IMR-90 (cell line): ENCODE data around the gene CD1D. TPM values are rescaled to one million over a fixed set of nuclear protein-coding genes. Genes with fewer than 3 reads are reported as not detected.

Experiments used
- ATAC-seq: fragments of 200-7000 bp; cut with Tn5 transposase; 2 replicates; pipeline ENCODE4 v1.9.1; 2020; ENCODE audit warnings: low read depth, mild to moderate bottlenecking, moderate library complexity
- BruUV-seq: library from RNA; stranded (reverse); fragments of 400-500 nt; replicated peaks from 2 replicates; lab custom pipeline; 2021; lab: Mats Ljungman, UMichigan
- CTCF ChIA-PET: fragments of 300-600 bp; formaldehyde crosslinking; extraction: SDS; loops from one replicate; lab custom pipeline; 2021; ENCODE audit warnings: antibody characterized with exemption; lab: Yijun Ruan, JAX
- POLR2A ChIA-PET: fragments of 300-600 bp; sonication (Branson Sonifier 250); formaldehyde crosslinking; loops from one replicate; lab custom pipeline; 2022; ENCODE audit warnings: antibody characterized with exemption; ENCODE audit not compliant: unreplicated experiment; lab: Charles Lee
- DNase-seq: peaks from one replicate; pipeline ENCODE4 v3.0.0; 2013
- H2AFZ ChIP-seq: replicated peaks from 2 replicates; pipeline ENCODE3; 2013; ENCODE audit warnings: low read length, mild to moderate bottlenecking; ENCODE audit not compliant: poor library complexity
- H2AK5ac ChIP-seq: 2 replicates; pipeline ENCODE4 v1.6.1; 2013; ENCODE audit warnings: low read depth, low read length, inconsistent platforms
- H2AK9ac ChIP-seq: replicated peaks from 2 replicates; pipeline ENCODE3; 2013; ENCODE audit warnings: mild to moderate bottlenecking, low read depth, low read length, moderate library complexity; ENCODE audit not compliant: poor library complexity
- H2BK120ac ChIP-seq: 2 replicates; pipeline ENCODE4 v1.6.1; 2013; ENCODE audit warnings: low read depth, low read length, inconsistent platforms
- H2BK15ac ChIP-seq: 3 replicates; pipeline ENCODE4 v1.6.1; 2013; ENCODE audit warnings: low read depth, low read length, inconsistent platforms
- H2BK20ac ChIP-seq: 2 replicates; pipeline ENCODE4 v1.6.1; 2013; ENCODE audit warnings: low read depth, mild to moderate bottlenecking, inconsistent platforms, low read length, moderate library complexity
- H2BK5ac ChIP-seq: 2 replicates; pipeline ENCODE4 v1.6.1; 2013; ENCODE audit warnings: mild to moderate bottlenecking, low read depth, low read length, inconsistent platforms; ENCODE audit not compliant: poor library complexity, severe bottlenecking
- H3K14ac ChIP-seq: replicated peaks from 2 replicates; pipeline ENCODE4 v1.6.1; 2013; ENCODE audit warnings: low read depth, low read length, inconsistent platforms
- H3K18ac ChIP-seq: 2 replicates; pipeline ENCODE4 v1.6.1; 2013; ENCODE audit warnings: low read depth, low read length, control low read depth
- H3K23ac ChIP-seq: 2 replicates; pipeline ENCODE4 v1.6.1; 2013; ENCODE audit warnings: low read depth, low read length, inconsistent platforms
- H3K27ac ChIP-seq: 2 replicates; pipeline ENCODE4 v1.5.1; 2013; ENCODE audit warnings: mild to moderate bottlenecking, control low read depth, low read length; ENCODE audit not compliant: insufficient read depth
- H3K27me3 ChIP-seq: 2 replicates; pipeline ENCODE4 v1.6.1; 2013; ENCODE audit warnings: low read length; ENCODE audit not compliant: control insufficient read depth, insufficient read depth
- H3K36me3 ChIP-seq: 2 replicates; pipeline ENCODE4 v1.6.1; 2013; ENCODE audit warnings: low read length, mixed read lengths; ENCODE audit not compliant: control insufficient read depth, insufficient read depth
- H3K4ac ChIP-seq: 2 replicates; pipeline ENCODE4 v1.6.1; 2013; ENCODE audit warnings: low read depth, low read length, inconsistent platforms
- H3K4me1 ChIP-seq: 2 replicates; pipeline ENCODE4 v1.6.1; 2013; ENCODE audit warnings: low read length, mixed read lengths; ENCODE audit not compliant: control insufficient read depth, insufficient read depth
- H3K4me2 ChIP-seq: 2 replicates; pipeline ENCODE4 v1.6.1; 2013; ENCODE audit warnings: low read depth, mild to moderate bottlenecking, control low read depth, low read length, moderate library complexity
- H3K4me3 ChIP-seq: 2 replicates; pipeline ENCODE4 v1.5.1; 2013; ENCODE audit warnings: low read depth, mild to moderate bottlenecking, control low read depth, low read length, moderate library complexity; ENCODE audit not compliant: insufficient read depth
- H3K56ac ChIP-seq: 2 replicates; pipeline ENCODE4 v1.6.1; 2013; ENCODE audit warnings: low read length, inconsistent platforms; ENCODE audit not compliant: insufficient read depth; ENCODE audit errors: extremely low read depth
- H3K79me1 ChIP-seq, 2 experiments: 2 replicates each; pipeline ENCODE4 v1.6.1; 2013; ENCODE audit warnings: low read length in 2 of 2, inconsistent platforms in 1 of 2, low read depth in 1 of 2
- H3K9ac ChIP-seq: 2 replicates; pipeline ENCODE4 v1.6.1; 2013; ENCODE audit warnings: low read depth, low read length, control low read depth
- H3K9me1 ChIP-seq: 2 replicates; pipeline ENCODE4 v1.6.1; 2013; ENCODE audit warnings: low read length, inconsistent platforms; ENCODE audit not compliant: insufficient read depth
- H3K9me3 ChIP-seq: 2 replicates; pipeline ENCODE4 v1.6.1; 2013; ENCODE audit warnings: low read length; ENCODE audit not compliant: control insufficient read depth, insufficient read depth
- H4K20me1 ChIP-seq: 2 replicates; pipeline ENCODE4 v1.6.1; 2013; ENCODE audit warnings: low read length, inconsistent platforms; ENCODE audit not compliant: insufficient read depth
- H4K5ac ChIP-seq: 2 replicates; pipeline ENCODE4 v1.6.1; 2013; ENCODE audit warnings: mild to moderate bottlenecking, low read depth, low read length, control low read depth
- H4K8ac ChIP-seq, 2 experiments: 2 replicates each; pipeline ENCODE4 v1.6.1; 2013; ENCODE audit warnings: low read depth in 2 of 2, low read length in 2 of 2, control low read depth in 1 of 2, inconsistent platforms in 1 of 2
- H4K91ac ChIP-seq: 2 replicates; pipeline ENCODE4 v1.6.1; 2013; ENCODE audit warnings: low read depth, low read length, inconsistent platforms; ENCODE audit not compliant: insufficient read depth
- BHLHE40 ChIP-seq: fragments of 150-350 bp; IDR thresholded peaks from 2 replicates; pipeline ENCODE4 v1.6.1; 2016; ENCODE audit warnings: mild to moderate bottlenecking, low read depth, low read length
- CEBPB ChIP-seq: IDR thresholded peaks from 2 replicates; pipeline ENCODE4 v1.6.1; 2012; ENCODE audit warnings: low read depth, low read length, improper control_type of control experiment
- CHD1 ChIP-seq: IDR thresholded peaks from 2 replicates; pipeline ENCODE4 v1.6.1; 2012; ENCODE audit warnings: low read depth, low read length, improper control_type of control experiment
- FOS ChIP-seq: fragments of 150-350 bp; IDR thresholded peaks from 2 replicates; pipeline ENCODE4 v1.6.1; 2016; ENCODE audit warnings: low read depth, low read length
- MAFK ChIP-seq: IDR thresholded peaks from 2 replicates; pipeline ENCODE4 v1.6.1; 2012; ENCODE audit warnings: low read depth, low read length, improper control_type of control experiment
- MAZ ChIP-seq: IDR thresholded peaks from 2 replicates; pipeline ENCODE4 v1.6.1; 2012; ENCODE audit warnings: low read depth, mild to moderate bottlenecking, low read length, improper control_type of control experiment, moderate library complexity, borderline replicate concordance
- MXI1 ChIP-seq: IDR thresholded peaks from 2 replicates; pipeline ENCODE4 v1.6.1; 2012; ENCODE audit warnings: low read depth, mild to moderate bottlenecking, low read length, moderate library complexity, borderline replicate concordance
- NFE2L2 ChIP-seq: fragments of 150-350 bp; IDR thresholded peaks from 2 replicates; pipeline ENCODE4 v1.6.1; 2016; ENCODE audit warnings: low read depth, mild to moderate bottlenecking, low read length
- RCOR1 ChIP-seq: IDR thresholded peaks from 2 replicates; pipeline ENCODE4 v1.6.1; 2012; ENCODE audit warnings: mild to moderate bottlenecking, low read length, improper control_type of control experiment; ENCODE audit not compliant: insufficient replicate concordance
- RFX5 ChIP-seq: IDR thresholded peaks from 2 replicates; pipeline ENCODE4 v1.8.0; 2012; ENCODE audit warnings: low read depth, mild to moderate bottlenecking, low read length, moderate library complexity
- dilution Hi-C: fragments of 300-500 bp; cut with HindIII; formaldehyde crosslinking; loops from one replicate; pipeline ENCODE4 v1.14.3; 2018; ENCODE audit warnings: low sequenced_read_pairs; ENCODE audit not compliant: unreplicated experiment
- in situ Hi-C: fragments of 300-500 bp; cut with MboI; formaldehyde crosslinking; loops from 3 replicates; pipeline ENCODE4 v1.14.3; 2019; ENCODE audit warnings: low sequenced_read_pairs, inconsistent platforms, mixed read lengths
- intact Hi-C: fragments of 100-400 bp; cut with micrococcal nuclease; formaldehyde crosslinking; loops from 2 replicates; pipeline ENCODE4 v1.10.0; 2022
- polyA plus RNA-seq, 3 experiments: library from polyadenylated mRNA; depleted of rRNA; stranded (reverse); fragments of >200 nt; gene quantifications; 2 replicates each; pipeline ENCODE4 v1.2.3, GENCODE V29; 2012; ENCODE audit warnings: low replicate concordance in 1 of 3
- total RNA-seq: library from RNA; depleted of rRNA; stranded (reverse); fragments of >200 nt; gene quantifications from 2 replicates; pipeline ENCODE4 v1.2.3, GENCODE V29; 2012
- TF ChIP-seq, protein P1 (sequence below): fragments of 150-350 bp; IDR thresholded peaks from 2 replicates; pipeline ENCODE4 v1.6.1; 2016; ENCODE audit warnings: low read depth, mild to moderate bottlenecking, low read length, moderate library complexity, borderline replicate concordance

The CD1D gene
- total and polyA plus RNA-seq, 2 of the 4 experiments (the other 2 are of a cell fraction) = not detected

DNA sequence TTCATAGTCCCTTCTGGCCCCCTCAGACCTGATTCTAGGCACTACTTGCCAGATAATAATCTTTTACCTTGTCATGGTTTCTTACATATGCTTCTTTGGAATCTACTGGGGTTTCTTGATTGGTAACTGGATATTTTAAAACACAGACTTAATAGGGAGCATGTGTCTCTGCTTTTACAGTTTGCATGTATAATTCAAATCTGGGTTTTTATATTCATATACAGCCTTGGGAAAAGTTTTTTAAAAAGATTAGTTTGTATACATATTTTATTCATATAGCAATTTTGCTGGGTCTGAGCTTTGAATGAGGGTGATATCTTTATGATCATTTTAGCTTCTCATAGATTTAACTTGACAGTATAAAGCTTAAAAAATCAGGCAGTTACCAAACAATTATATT lies 21.1 kb upstream of the CD1D start:
- H4K5ac ChIP-seq = no peak overlapping the region

More for the DNA sequence above, 21.1 kb upstream of the CD1D start:
- H3K9ac ChIP-seq = no peak overlapping the region
- dilution Hi-C loops (no loop called here), intact Hi-C loops (no loop called here), in situ Hi-C loops (no loop called here)
- H2BK20ac ChIP-seq = no peak overlapping the region
- ChIA-PET CTCF (no interaction called here), POLR2A (no interaction called here)
- H4K20me1 ChIP-seq = no peaks in the 10 kb centered on the region
- H3K56ac ChIP-seq = no peak overlapping the region
- H3K36me3 ChIP-seq = no peaks in the 10 kb centered on the region
- no peaks in the 10 kb centered on the region for H3K9me1 ChIP-seq
- H3K4ac ChIP-seq = no peak overlapping the region
- H3K14ac ChIP-seq = no peak overlapping the region
- H4K91ac ChIP-seq = no peak overlapping the region
- BruUV-seq = no TSS peak
- H3K23ac ChIP-seq = no peak overlapping the region
- H3K9me3 ChIP-seq = no peaks in the 10 kb centered on the region
- no peak overlapping the region for H2BK5ac ChIP-seq
- H3K18ac ChIP-seq = no peak overlapping the region
- no peaks in the 10 kb centered on the region for H3K4me1 ChIP-seq
- no peak overlapping the region for H2BK120ac ChIP-seq
- peaks cover 8% of the 10 kb centered on the region for H3K27me3 ChIP-seq
- no peak overlapping the region for H2BK15ac ChIP-seq
- H2AFZ ChIP-seq = no peak overlapping the region
- no peak overlapping the region for H2AK9ac ChIP-seq
- no peak overlapping the region for H4K8ac ChIP-seq
- no peak overlapping the region for H3K27ac ChIP-seq
- no peak overlapping the region for H3K4me2 ChIP-seq
- H3K79me1 ChIP-seq = no peaks in the 10 kb centered on the region
- no peak overlapping the region for H2AK5ac ChIP-seq
- no peak for DNase-seq
- no peak for TF ChIP-seq RFX5
- TF ChIP-seq CEBPB = no peak
- TF ChIP-seq CHD1 = no peak
- no peak for TF ChIP-seq BHLHE40
- no peak for TF ChIP-seq MXI1
- TF ChIP-seq FOS = no peak
- TF ChIP-seq NFE2L2 = no peak
- TF ChIP-seq, protein P1, sequence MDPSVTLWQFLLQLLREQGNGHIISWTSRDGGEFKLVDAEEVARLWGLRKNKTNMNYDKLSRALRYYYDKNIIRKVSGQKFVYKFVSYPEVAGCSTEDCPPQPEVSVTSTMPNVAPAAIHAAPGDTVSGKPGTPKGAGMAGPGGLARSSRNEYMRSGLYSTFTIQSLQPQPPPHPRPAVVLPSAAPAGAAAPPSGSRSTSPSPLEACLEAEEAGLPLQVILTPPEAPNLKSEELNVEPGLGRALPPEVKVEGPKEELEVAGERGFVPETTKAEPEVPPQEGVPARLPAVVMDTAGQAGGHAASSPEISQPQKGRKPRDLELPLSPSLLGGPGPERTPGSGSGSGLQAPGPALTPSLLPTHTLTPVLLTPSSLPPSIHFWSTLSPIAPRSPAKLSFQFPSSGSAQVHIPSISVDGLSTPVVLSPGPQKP = no peak
- no peak for TF ChIP-seq RCOR1
- TF ChIP-seq MAZ = no peak
- no peak for TF ChIP-seq MAFK
- ATAC-seq = no peak
- H3K4me3 ChIP-seq = no peak overlapping the region
